HepG2 (cell line): Measurements from ENCODE around the gene EFNB1.

Experiments
- FOSL2 ChIP-seq: sonication (generic); formaldehyde crosslinking; IDR thresholded peaks from 2 replicates; pipeline ENCODE4 v1.4.0; 2020; ENCODE audit warnings: missing genetic modification reagents
- POLR2A ChIP-seq, 2 experiments: IDR thresholded peaks; 2 replicates each; pipeline ENCODE4 v1.6.1; 2011; ENCODE audit warnings: low read depth in 2 of 2, low read length in 2 of 2, mild to moderate bottlenecking in 1 of 2, moderate library complexity in 1 of 2; ENCODE audit not compliant: insufficient read depth in 1 of 2
- TF ChIP-seq, protein P1 (sequence below): sonication (generic); formaldehyde crosslinking; conservative IDR thresholded peaks from 2 replicates; pipeline ENCODE4 v1.4.0; 2020; ENCODE audit warnings: missing genetic modification reagents

GRCh38 chrX:68842781-68843581 is 14.2 kb downstream of the EFNB1 start:
- no peak for TF ChIP-seq FOSL2
- TF ChIP-seq, protein P1, sequence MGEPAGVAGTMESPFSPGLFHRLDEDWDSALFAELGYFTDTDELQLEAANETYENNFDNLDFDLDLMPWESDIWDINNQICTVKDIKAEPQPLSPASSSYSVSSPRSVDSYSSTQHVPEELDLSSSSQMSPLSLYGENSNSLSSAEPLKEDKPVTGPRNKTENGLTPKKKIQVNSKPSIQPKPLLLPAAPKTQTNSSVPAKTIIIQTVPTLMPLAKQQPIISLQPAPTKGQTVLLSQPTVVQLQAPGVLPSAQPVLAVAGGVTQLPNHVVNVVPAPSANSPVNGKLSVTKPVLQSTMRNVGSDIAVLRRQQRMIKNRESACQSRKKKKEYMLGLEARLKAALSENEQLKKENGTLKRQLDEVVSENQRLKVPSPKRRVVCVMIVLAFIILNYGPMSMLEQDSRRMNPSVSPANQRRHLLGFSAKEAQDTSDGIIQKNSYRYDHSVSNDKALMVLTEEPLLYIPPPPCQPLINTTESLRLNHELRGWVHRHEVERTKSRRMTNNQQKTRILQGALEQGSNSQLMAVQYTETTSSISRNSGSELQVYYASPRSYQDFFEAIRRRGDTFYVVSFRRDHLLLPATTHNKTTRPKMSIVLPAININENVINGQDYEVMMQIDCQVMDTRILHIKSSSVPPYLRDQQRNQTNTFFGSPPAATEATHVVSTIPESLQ: no peak
- no peak for TF ChIP-seq POLR2A (IDR thresholded peaks at IDR 0.05; ENCODE audit: insufficient read depth in 1 of 2, low read depth in 2 of 2, low read length in 2 of 2)
